NB4 (cell line): ENCODE measurements around the gene HOXC6.

Experiments
- CTCF ChIP-seq: IDR thresholded peaks from one replicate; pipeline ENCODE4 v1.5.1; 2012; ENCODE audit warnings: low read depth, low read length
- MAX ChIP-seq: IDR thresholded peaks from 2 replicates; pipeline ENCODE4 v1.6.1; 2011; ENCODE audit warnings: low read depth, low read length
- POLR2A ChIP-seq: IDR thresholded peaks from 2 replicates; pipeline ENCODE4 v1.6.1; 2011; ENCODE audit warnings: mild to moderate bottlenecking; ENCODE audit not compliant: insufficient read length; ENCODE audit errors: extremely low read depth

- no peak for TF ChIP-seq CTCF
- TF ChIP-seq POLR2A: no peak
- no peak for TF ChIP-seq MAX
These were observed 37.4 kb downstream of the HOXC6 start for GRCh38 chr12:54065677-54066076.
